ENCODE results near the gene SEL1L.
"Not testable (repeated sequence)": the region's sequence is repeated elsewhere in the genome, so short reads cannot be mapped to it uniquely, and the experiment has no call there.

SEL1L gene

DNA sequence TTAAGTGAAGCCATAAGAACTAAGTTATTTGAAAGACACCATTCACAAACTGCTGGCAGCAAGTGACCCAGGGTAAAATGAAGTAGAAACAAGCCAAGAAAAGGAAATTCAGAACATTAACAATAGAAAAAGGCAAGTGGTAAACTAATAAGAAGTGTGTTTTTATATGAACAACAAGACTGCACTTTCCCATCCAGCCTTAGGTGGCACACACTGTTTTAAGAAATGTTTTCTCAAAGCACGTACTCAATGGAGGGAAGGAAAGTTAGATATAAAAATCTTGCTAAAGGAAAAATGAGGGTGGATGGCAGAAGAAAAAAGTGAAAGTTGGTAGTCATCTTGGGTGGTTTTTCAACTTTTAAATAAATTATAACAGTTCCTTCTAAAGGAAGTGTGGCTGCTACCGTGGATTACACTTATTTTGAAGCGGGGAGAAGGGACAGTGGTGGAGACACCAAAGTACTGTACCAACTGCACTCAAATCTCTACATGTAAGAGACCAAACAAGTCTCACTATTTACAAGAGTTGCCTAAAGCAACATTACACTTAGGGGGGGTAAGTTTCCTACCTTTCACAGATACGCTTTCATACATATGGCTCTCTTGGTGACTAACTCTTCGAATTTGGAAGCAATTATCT, 58.8 kb downstream of the SEL1L start:
- in situ Hi-C loops (cut with HindIII; ENCODE audit: low sequenced_read_pairs) = no loop called here

DNA sequence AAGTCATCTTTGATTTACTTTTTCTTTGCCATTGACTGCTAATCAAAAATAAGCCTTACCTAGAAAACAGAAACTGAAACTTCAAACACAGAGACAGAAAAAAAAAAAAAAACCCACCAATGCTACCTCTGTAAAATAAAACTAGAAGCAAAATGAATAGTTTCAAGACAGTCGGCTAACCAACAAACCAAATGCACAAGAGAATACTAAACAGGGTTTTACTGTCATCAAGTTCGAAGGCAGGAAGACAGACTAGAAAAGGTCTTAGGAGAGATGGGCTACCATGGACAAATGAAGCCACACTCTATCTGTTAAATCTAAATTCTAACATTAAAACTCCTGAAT, 59.5 kb downstream of the SEL1L start:
- in situ Hi-C loops (cut with HindIII; ENCODE audit: low sequenced_read_pairs) = no loop called here

DNA sequence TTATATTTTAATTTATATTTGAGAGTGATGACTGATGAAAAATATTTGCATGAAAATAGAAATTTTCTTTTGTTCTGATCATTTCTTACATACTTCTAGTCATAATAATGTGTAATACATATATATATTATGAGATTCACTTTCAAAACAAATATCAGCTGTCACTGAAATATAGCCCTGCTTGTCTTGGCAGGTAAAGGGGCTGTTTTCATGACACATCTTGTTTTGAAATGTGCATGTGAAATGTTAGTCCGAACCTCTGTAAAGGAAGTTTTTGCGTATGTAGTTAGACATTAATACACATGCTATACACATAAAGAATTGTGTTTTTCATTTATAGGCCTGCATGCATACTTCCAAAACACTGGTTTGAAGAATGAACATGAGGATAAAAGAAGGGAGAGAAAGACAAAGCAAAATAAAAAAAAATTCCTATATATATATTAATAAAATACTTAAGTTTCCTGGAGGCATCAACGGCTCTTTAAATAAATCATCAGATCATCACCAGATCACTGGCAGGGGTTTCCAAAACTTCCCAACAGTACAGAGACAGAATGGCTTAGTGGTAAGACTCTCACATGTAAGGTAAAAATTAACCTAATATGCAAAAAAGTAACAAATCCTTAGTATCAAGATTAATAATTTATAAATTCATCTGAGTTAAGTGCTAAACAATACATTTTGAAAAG, 60.1 kb downstream of the SEL1L start:
- in situ Hi-C loops (cut with HindIII; ENCODE audit: low sequenced_read_pairs) = no loop called here

DNA sequence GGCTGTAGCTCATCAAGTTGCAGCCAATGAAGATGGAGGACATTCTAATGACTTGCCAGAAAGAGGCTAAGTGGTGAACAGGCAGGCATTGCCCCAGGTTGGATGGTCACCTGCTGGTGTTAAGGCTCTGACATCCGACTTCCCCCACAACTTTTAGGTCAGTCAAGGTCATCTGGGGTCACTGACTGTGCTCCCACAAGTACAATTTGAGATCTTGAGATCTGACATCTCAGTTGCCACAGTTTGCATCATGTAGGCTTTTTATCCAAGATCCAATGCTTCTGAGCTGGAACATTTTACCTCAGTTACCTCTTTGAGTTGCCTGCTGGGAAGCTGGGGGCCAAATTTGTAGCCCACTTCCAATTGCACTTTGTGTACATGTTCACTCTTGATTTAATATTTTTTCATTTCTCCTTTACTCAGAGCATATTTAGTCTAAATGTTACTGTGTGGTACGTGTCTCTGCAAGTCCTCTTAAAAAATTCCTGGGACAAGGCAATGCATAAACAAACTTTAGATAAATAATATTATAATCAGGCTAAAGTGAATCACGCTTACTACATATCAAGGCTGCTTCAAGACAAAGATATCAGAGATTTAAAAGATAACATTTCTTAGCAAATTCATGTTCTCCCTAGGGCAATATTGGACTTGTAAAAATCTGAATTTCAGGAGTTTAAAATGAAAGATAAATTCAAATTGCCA, 61.4 kb downstream of the SEL1L start:
- in situ Hi-C loops (cut with HindIII; ENCODE audit: low sequenced_read_pairs) = no loop called here

DNA sequence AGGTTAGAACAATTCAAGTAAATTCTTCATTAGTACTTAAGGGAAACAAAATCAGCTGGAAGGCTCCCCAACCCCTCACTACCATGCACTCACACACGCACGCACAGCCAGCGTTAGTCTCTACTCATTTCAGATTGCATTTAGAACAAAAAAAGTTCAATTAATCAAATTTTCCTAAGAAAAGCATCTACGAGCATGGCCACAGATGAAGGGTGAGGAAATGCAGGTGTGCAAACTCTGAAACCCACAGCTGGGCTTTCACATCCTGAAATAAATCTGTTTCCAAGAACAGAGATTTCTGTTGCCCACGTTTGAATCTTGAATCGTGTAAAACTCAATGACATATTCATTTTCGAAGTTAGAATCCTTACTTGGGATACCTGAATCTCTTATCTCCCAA, 62.6 kb downstream of the SEL1L start:
- in situ Hi-C loops (cut with HindIII; ENCODE audit: low sequenced_read_pairs) = no loop called here

DNA sequence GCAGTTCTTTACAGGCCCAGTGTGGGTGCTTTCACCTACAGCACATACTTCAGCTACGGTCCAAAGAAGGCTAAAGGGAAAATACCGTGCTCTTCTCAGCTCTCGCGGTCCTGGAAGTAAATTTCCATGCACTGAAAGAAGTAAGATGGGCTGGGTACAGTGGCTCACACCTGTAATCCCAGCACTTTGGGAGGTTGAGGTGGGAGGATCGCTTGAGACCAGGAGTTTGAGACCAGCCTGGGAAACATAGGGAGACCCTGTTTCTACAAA, 63.2 kb downstream of the SEL1L start:
- in situ Hi-C loops (cut with HindIII; ENCODE audit: low sequenced_read_pairs) = not testable (repeated sequence)

DNA sequence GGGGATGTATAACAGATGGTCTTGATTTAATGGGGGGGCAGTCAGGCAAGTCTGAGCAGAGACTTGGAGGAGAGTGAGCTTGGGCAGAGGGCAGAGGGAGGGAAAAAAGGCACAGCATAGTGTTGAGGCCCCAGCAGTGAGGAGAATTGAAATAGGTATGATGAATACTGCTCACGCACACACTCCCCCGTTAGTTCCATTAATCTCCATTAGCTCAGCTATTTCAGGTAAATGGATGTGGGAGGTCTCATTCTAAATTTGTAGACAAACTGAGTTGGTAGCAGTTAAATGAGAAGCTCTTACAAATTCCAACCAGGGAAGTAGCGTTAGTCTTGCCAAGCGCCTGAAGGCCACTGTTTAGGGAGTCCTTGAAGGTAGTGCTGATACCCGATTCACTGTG, 66.8 kb downstream of the SEL1L start:
- in situ Hi-C loops (cut with HindIII; ENCODE audit: low sequenced_read_pairs) = no loop called here

DNA sequence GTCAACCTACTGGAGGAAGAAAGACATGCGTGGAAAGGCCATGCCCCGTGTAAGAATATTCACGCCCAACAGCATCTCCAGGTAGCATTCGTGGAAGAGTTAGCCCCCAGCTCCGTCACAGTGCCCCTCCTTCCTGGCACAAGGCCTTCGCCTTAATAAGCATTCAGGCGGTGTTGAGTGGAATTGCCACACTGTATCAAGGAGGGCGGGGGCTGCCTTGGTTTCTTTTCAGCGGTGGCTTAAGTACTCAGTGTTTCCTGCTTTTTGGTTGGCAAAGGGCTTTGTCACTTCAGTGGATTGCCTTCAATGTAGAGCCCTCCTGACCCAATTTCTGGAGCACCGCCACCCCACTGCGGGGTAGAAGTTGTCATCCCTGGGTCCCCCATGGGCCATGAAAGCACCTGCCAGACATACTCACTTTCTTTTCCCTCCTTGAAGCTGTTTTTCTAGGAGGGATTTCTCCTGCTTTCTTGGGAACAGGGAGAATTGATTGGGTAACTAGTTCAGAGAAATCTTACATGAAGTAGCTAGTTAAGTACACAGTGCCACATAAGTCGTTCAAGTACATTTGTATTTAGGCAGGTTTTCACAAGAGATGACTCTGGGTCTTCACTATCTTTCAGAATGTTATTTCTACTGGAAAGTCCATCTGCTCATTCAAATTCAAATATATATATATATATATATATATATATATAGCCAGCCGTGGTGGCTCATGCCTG, 68.0 kb downstream of the SEL1L start:
- in situ Hi-C loops (cut with HindIII; ENCODE audit: low sequenced_read_pairs) = no loop called here

DNA sequence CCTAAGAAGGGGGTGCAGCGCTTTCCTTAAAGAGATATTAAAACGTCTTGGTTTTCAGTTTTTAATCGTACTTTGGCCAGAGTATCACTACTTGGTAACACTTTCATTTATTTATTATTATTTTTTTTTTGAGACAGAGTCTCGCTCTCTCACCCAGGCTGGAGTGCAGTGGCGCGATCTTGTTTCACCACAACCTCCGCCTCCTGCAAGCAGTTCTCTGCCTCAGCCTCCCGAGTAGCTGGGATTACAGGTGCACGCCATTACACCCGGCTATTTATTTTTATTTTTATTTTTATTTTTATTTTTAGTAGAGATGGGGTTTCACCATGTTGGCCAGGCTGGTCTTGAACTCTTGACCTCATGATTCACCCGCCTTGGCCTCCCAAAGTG, 68.7 kb downstream of the SEL1L start:
- in situ Hi-C loops (cut with HindIII; ENCODE audit: low sequenced_read_pairs) = not testable (repeated sequence)

DNA sequence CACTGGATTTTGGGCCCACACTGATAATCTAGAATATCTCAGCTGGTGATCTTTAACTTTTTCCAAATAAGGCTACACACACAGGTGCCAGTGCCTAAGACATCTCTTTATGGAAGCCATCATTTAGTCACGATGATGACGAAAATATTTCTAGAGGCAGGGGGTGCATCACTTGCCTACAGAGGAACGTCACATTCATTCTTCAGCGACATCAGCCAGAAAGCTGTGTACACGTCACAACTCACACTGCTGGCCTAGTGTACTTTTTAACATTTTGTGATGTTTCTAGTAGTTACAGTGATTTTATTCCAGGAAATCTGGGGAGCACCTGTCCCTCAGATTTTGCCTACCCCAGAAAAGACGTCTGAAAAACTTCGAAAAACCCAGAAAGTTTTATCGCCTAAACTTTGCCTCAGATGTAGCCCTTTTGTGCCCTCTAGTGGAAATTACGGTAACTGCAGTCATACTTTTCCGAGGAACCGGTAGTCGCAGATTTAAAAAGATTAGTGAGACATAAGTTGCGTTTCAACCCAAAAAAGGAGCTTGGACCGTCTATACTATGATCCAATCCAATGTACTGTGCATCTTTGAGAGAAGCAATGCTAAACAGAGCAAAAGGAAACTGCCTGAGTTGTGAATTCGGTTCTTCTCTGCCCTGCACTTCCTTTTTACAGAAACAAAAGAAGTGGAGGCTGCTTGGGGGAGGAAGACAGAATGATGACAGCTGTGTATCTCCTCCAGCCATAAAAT, 69.2 kb downstream of the SEL1L start:
- in situ Hi-C loops (cut with HindIII; ENCODE audit: low sequenced_read_pairs) = no loop called here

DNA sequence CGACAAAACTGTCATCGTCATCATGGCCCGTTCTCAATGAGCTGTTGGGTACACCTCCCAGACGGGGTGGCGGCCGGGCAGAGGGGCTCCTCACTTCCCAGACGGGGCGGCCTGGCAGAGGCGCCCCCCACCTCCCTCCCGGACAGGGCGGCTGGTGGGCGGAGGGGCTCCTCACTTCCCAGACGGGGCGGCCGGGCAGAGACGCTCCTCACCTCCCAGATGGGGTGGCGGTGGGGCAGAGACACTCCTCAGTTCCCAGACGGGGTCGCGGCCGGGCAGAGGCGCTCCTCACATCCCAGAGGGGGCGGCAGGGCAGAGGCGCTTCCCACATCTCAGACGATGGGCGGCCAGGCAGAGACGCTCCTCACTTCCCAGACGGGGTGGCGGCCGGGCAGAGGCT, 71.3 kb downstream of the SEL1L start:
- in situ Hi-C loops (cut with HindIII; ENCODE audit: low sequenced_read_pairs) = not testable (repeated sequence)

DNA sequence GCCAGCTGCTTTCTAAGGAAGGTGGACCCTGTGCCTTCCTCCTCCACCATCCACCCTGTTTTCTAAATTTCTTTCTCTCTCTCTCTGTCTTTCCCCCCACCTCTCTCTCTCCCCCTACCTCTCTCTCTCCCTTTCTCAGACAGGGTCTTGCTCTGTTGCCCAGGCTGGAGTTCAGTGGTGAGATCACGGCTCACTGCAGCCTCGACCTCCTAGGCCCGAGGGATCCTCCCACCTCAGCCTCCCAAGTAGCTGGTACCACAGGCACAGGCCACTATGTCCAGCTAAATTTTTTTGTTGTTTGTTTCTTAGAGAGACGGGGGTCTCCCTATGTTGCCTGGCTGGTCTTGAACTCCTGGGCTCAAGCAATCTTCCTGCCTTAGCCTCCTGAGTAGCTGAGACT, 73.7 kb downstream of the SEL1L start:
- in situ Hi-C loops (cut with HindIII; ENCODE audit: low sequenced_read_pairs) = no loop called here

DNA sequence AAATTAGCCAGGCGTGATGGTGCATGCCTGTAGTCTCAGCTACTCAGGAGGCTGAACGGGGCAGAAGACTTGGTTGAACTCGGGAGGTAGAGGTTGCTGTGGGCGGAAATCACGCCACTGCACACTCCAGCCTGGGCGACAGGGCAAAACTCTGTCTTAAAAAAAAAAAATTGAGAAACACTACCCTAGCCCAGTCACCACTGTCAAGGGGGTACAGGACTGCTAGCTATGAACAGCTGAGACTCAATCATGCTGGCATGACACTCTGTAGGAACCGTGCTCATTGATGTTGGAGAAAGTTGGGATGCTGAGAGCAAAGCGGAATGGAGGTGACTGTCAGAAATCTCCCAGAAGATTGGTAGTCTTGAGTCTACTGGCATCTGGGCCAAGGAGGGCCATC, 75.3 kb downstream of the SEL1L start:
- in situ Hi-C loops (cut with HindIII; ENCODE audit: low sequenced_read_pairs) = no loop called here

DNA sequence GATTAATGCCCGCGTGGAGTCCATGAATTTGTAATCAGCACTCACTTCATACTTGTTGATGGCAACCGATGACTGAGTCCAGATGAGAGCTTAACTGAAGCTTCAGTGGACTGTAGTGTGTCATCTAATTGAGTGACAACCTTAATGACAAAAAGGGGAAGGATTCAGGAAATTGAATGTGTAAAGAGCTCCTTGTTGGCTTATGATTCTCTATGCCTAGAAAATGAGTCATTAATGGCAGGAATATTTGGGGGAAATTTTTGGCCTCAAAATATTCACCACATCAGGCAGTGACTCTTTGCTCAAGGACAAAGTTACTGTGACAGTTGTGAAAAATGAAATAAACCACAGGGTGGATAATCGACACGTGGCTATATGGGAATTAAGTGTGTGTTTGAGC, 78.3 kb downstream of the SEL1L start:
- in situ Hi-C loops (cut with HindIII; ENCODE audit: low sequenced_read_pairs) = no loop called here

DNA sequence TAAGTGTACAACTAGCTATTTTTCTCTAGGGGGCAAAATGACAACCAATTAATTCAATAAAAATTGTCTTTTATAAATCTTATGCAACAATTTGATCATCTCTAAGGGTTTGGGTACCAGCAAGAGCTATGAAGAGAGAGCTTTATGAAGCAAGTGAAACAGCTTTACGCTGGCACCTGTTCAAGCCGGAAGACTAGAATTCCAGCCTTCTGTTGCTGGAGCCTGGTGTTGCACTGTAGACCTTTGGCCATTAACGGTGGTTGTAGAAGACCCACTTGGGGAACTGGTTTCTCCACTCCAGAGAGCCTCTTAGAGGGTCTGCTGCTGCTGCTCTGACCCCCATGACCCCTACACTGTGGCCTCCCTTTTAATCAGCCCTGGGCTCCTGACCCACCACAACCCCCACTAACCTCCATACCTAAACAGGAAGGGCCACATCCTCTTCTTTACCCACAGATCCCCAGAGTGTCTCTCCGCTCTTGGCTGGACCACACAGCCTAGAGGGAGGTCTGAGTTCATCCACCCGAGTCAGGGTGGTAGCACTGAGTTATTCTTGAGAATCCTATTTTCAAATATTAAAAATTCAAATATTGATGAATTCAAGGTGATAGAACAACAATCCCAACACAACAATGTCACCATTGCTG, 79.0 kb downstream of the SEL1L start:
- in situ Hi-C loops (cut with HindIII; ENCODE audit: low sequenced_read_pairs) = no loop called here

DNA sequence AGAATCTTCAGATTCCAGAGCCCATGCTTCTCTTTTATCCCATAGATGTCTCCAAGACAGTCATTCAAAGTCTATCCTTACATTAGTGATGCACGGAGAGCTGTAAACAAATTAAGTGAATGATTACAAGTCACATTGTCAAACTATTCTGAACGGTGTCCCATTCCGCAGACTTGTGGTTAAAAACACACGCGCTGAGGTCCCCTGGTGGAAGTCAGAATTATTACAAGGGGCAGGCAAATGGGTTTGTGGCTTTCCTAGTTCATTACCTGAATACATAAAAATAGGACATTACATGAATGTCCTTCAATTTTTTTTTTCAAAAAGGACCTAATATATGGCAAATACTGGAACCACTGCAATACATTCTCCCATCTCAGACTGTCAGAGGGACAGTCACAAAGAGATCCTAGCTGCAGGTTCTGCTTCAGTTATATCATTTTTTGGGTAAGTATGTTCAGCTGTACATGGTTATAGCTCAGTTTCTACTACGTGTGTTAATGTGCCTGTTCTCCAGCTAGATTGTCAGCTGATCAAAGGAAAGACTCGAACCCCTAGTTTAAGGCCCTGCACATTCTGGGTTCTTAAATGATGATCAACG, 80.4 kb downstream of the SEL1L start:
- in situ Hi-C loops (cut with HindIII; ENCODE audit: low sequenced_read_pairs) = no loop called here

DNA sequence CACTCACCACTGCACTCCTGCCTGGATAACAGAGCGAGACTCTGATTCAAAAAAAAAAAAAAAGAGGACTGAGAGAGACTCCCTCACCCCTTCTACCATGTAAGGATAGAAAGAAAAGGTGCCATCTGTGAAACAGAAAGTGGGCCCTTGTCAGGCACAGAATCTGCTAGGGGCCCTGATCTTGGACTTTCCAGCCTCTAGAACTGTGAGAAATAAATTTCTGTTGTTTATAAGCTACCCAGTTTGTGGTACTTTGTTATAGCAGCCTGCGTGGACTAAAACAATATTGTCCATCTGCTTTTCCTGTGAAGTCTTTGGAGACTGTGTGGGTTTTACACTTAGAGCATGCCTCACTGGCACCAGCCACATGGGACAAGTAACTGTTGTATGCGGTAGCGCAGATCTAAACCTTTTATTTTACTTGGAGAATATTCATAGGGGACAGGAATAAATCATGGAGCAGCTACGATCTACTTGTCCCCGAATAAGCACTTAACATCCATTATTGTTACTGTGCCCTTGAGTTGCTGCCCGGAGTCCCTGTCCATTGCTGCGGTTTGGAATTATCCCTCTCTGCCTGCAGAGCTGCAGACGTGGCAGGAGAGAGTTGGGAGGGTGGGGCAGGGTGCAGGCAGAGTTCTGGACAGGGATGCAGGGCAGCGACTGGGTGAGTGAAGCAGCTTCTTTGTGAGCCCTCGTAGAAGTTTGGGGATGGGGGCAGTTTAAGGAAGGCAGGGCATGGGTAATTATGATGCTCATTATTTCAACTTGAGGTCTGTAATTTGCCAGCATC, 81.1 kb downstream of the SEL1L start:
- in situ Hi-C loops (cut with HindIII; ENCODE audit: low sequenced_read_pairs) = no loop called here

DNA sequence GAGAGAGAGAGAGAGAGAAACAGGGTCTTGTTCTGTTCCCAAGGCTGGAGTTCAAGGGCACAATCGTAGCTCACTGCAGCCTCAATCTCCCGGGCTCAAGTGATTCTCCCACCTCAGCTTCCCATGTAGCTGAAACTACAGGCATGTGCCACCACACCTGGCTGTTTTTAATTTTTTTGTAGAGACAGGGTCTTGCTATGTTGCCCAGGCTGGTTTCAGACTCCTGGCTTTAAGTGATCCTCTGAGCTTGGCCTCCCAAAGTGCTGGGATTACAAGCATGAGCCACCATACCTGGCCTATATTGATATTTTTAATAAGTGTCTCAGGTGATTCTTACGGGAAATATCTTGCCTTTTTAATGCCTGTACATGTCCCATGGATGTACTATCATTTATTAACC, 82.7 kb downstream of the SEL1L start:
- in situ Hi-C loops (cut with HindIII; ENCODE audit: low sequenced_read_pairs) = no loop called here

DNA sequence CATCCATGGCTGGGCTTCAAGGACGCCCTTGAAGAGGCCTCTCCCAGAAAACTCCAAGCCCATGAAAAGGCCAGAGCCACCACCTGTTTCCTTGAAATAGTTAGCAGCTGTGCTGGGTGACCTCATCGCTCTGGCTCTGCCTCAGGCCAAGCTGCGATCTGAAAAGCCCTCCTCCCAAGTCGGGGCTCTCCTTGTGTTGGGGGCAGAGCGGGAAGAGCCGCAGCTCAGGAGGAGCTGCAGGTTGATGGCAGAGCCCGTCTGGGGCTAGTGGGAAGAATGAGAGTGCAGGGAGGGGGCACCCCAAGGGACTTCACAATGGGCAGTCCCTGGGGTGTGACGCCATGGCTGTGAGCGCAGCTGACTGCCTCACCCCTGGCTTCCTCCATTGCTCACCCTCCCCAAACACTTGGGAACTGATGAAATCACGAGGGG, 83.5 kb downstream of the SEL1L start:
- in situ Hi-C loops (cut with HindIII; ENCODE audit: low sequenced_read_pairs) = no loop called here

DNA sequence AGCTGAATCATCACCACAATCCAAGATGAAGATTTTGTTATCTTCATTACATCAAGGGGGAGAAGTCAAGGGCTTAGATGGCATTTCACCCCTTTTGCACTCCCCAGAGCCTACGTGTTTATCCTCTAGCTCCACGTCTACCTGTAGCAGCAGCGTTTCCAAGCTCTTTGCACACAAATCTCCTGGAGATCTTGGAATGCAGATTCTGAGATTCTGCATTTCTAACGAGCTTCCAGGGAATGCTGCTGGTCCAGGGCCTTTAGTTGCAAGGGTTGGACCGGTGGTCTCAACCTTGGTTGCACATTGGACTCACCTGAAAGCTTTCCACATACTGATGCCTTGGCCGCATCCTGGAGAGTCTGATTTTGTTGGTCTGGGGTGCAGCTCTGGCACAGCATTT, 84.1 kb downstream of the SEL1L start:
- in situ Hi-C loops (cut with HindIII; ENCODE audit: low sequenced_read_pairs) = no loop called here
